Cerebellar nuclear complex (tissue), 1 donor: ENCODE measurements around the gene FANCI.
A peak's percentile ranks its signal among the peaks of the same experiment; 100 is the strongest.

Source experiments
- DNase-seq, 2 experiments: peaks; one replicate each; lab custom pipeline; 2025; lab: John Stamatoyannopoulos, UW

The FANCI gene

DNA sequence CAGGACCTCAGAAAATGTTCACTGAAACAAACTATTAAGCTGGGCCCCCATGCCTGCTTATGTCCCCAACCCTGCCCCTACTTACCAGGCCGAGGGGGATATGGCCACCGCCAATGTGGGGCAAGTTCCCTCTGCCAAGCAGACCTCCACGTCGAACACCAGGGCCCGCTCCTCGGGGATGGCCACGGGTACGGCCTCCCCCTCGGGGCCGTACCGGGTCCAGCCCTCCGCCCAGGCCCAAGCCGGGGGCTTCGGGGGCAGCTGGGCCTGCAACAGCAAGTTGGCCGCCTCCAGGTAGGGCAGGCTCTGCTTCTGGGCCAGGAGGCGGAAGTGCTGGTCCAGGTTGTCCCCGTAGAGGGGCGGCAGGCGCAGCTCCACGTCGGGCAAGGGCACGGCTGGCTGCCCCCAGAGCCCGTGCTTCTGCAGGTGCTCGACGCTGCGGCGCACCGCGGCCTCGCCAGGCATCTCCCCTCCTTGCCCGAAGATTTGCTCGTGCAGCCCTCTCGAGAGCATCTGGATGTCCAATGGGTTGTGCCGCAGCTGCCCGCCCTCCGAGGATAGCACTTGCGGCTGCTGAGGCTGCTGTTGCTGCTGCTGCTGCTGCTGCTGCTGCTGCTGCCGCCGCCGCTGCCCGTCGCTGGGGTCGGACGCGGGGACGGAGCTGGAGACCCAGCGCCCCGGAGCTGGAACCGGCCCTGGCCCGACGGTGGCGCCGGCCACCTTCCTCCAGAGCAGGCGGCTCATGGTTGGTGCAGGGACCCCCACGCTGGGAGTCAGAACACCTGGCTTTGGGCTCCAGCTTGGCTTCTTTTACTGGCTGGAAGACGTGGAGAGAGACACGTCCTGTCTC is 89.5 kb downstream of the FANCI start:
- DNase-seq, result no peak

DNA sequence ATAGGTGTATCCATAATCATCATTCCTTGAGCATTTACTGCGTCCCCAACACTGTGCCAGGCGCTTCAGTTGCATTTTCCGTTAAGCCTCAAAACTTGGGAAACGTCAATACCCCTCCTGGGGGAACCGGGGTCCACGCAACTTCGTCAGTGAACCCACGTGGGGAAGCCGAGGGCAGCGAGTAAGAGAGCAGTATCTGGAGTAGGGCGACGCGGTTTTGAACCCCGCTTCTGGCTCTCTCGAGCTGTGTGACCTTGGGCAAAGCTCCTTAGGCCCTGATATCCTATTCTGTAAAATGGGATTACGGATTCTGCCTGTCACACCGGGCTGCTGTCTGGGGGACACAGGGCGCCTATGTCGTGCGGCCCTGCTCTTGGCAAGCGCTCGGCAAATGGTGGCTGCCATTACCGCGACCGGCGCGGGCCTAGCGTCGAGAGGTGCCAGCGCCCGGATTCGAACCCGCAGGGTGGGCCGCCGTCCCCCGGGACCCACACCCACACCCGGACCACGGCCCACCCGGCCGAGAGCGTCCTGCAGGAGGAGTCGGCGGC is 90.3 kb downstream of the FANCI start:
- DNase-seq, result no peak

DNA sequence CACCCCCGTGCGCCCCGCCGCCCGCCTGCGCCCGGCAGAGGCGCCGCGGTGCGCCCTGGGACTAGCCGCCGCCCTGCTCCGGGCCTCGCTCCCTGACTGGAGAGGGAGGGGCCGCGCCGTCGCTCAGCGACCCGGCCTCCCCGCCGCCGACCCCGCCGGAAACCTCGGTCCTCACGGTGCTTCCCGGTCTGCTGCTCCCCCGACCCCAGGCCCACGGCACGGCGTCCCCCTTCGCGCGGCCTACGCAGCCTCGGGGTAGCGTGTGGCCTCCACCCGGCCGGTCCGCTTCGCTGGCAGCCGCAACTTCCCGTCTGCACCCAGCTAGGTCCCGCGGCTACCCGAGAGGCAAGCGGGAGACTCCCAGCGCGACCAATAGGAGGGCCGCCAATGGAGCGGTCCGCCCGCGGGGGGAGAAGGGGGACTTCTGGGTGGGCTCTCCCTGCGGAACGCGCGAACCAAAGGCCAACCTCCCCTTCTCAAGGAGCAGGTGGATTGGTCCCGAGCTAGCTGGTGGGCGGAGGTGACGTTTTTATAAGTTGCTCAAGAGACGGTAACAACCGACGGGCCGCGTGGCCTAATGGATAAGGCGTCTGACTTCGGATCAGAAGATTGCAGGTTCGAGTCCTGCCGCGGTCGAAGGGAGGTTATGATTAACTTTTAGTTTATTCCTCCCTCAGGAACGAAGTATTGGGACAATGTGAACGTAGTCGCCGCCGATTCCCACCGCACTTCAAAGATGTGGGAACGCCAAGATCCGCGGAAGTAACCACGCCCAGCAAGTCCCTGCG is 90.9 kb downstream of the FANCI start, which contains the start of gene POLG:
POLG (minus strand) TSS at position 315 of the 788 bp plus-strand sequence. CDS start 1,070 bp downstream, outside the sequence.
- peak; percentile 90 to 97 for DNase-seq

DNA sequence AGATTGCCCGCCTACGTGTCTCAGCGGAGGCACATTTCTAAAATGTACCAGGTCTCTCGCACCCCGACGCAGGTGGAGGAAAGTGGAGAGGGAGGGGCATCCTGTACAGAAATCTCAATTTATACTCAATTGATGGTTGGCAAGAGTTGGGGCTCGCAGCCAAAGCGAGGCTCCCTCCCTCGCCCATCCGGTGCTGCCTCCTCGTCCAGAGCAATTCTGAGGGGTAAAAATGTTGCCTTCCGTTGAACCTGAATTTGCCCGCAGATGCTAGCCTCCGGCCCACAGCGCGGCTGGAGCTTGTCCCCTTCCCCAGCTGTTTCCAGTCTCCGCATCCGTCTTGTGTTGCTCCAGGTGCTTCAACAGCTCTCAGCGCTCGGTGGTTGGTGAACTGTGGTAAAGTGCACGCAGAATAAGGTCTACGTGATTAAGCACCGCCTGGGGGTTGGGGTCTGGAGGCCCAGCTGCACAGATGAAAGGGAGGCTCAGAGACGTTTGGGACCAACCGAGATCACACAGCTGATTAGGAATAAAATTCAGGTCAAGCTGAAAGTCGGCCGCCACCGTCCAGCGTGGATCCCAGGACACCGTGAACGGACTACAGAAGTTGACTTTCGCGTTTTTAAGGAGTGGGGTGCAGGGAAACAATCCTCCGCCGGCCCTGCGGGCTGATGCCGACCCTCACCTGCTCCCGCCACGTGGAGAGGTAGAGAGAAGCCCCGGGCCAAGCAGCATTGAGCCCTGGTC is 91.7 kb downstream of the FANCI start:
- DNase-seq, result no peak

DNA sequence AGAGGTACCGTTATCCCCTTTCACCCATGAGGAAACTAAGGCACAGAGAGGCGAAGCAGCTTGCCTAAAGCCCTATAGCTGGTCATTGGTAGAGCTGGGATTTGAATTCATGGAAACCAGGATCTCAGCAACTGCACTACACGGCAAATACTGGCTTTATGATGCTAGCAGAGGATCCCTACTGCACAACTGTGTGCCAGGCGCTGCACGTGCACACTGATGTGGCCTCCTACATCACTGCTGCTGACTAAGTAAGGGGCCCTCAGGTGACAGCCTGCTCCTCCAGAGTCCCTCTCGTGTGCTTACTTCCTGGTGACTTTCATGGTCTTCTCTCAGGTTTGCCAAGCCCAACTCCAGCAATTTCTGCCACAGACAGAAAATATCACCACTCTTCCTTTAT is 94.3 kb downstream of the FANCI start:
- no peak for DNase-seq

DNA sequence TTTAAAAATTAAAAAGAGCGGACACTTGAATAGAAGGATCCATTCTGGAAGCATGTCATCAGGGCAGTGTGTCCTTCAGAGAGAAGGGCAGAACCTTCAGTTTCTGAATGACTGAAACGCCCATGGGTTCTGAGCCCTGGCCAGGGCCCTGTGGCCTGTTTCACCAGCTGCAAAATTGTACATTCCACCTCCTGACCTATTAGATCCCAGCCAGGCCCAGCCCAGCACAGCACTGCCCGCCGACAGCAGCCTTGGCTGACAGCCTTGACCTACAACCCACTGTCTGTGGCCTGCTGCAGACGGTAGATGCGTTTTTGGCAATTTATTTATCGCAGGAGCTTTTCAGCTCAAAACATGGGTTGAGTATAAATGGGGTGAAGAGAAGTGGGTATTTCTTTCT is 96.8 kb downstream of the FANCI start:
- no peak for DNase-seq

DNA sequence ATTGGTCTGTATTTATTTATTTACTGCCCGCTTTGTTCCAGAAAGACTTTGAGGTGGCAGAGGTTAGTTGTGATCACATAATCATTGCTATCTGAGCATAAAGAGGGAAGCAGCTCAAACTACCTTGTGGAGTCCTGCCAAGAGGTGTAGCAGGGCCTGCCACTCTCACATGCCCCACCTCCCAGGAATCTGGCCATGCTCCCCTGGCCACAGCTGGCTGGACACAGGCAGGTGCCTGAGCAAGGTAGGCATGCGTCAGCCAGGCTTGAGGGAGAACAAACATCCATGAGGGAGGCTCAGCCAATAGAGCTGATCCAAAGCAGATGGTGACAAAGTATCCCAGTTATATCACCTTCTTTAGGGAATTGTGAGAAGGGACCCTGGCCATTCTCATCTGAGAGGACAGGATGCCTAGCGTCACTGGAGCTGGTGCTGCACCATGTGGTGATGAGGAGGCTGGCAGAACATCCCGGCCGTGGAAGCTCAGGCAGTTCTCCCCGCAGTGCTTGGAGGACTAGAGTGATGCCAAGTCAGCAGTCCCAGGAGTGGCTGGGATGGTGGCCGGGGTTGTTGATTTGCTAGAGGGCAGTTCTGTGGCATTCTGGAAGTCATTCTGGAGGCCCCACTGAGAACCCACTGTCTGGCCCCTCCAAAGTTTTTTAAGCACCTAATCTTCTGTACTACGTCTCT is 97.7 kb downstream of the FANCI start:
- DNase-seq, result no peak

DNA sequence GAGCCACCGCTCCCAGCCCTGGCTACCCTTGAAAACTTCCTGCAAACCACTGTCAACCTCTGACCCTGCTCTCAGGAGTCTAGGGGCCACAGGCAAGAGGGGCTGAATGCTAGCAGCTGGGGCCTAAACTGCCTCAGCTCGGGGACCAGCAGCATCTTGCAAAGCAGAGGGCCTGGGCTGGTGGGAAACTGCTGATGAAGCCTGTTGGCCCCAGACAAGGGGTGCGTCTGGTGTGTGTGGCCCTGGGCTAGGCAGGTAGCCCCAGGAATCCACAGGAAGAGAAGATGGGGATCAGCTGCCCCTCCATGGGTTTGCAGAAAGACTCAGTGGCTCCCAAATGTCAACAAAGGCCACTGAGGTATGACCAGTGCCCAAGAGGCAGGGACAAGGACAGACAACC is 99.1 kb downstream of the FANCI start:
- DNase-seq, result no peak

DNA sequence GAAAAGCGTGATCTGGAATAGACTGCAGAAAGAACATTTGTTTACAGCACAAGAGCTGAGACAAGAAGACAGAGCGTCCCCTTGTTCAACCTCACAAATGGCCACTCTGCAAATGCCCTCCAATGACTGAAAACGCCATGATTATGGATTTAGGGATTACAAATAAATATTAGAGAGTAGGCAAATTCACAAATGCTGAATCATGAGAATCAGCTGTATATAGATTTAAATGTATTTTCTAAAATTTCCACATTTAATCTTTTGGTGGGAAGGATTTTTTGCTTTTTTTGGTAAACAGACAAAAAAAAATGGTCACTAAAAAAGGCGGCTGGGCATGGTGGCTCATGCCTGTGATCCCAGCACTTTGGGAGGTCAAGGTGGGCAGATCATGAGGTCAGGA is 101.5 kb downstream of the FANCI start:
- DNase-seq, result no peak

DNA sequence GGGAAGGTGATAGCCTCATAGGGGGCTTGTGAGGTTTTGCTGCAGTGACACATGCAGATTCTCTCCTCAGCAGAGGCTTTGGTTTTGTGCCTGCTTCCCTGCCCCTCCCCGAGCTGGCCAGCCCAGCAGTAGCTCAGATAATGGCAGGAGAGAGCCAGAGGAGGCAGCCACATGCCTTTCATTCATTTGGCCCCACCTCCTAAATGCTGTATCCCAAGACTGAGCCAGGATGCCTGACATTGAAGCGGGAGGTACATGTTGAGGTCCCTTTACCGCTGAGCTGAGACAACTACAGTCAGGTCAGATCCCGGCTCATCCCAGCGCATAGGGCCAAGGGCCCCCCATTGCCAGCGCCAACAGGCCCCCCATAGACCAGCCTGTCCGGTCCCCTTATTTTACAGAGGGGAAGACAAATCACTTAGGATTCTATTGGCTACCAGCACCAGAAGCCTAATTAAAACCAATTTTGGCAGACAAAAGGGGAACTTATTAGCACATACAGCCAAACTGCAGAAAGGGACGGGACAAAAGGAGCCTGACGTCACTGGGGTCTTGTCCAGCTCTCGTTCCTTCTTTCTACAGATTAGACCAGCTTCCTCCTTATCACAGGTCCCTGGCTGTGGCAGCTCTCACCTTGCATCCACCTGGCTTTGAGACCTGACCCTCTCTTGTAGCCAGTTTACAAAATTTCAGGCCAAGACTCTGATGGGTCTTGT is 102.9 kb downstream of the FANCI start:
- DNase-seq, result no peak

DNA sequence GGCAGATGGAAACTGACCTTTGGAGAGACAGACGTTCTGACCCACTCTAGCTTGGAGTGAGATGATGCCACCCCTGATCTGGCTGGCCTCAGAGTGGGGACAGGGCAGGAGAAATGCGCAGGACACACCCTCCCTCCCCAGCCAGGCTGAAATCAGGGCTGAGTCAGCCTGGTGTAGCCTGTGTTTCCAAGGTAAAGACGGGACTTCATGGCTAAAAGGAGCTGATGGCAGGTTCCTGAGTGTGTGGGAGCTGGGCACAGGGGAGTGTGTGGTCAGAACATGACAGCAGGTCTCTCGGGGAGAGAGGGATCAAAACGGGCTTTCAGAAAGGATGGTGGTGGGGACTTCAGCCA is 105.4 kb downstream of the FANCI start:
- no peak for DNase-seq

DNA sequence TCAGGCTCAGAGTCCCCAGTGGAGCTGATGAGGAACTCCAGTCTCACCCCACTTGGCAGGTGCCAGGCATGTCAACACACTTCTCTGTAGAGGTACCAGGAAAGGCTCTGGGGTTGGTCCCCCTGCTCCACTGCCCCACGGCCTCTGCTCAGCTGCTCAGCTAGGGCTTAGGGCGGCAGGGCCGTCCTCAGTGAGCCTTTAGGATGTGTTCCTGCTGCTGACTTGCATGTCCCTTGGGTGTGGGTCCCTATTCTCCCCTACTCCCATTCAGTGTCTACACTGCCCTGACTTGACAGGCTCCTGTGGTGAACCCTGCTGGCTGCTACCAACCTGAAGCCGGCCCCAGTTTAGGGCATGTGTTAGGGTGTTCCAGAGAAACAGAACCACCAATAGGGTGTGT is 108.7 kb downstream of the FANCI start:
- no peak for DNase-seq

DNA sequence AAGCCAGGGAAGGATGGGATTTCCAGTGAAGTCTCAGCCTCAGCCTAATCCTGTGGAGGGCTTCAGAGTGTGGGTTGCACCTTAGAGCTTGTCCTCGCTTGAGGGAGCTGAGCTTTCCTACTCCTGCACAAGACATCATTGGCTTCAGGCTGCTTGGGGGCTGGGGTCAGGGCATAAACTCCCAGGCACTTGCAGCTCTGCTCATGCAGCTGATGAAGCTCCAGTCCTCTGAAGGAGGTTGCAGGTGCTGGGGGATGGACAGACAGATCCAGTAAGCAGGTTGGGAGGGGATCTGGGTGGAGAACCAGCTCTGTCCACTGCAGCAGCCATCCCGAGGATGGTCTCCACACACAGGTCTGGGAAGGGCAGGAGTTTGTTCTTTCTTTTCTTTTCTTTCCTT is 110.2 kb downstream of the FANCI start:
- DNase-seq, result no peak

DNA sequence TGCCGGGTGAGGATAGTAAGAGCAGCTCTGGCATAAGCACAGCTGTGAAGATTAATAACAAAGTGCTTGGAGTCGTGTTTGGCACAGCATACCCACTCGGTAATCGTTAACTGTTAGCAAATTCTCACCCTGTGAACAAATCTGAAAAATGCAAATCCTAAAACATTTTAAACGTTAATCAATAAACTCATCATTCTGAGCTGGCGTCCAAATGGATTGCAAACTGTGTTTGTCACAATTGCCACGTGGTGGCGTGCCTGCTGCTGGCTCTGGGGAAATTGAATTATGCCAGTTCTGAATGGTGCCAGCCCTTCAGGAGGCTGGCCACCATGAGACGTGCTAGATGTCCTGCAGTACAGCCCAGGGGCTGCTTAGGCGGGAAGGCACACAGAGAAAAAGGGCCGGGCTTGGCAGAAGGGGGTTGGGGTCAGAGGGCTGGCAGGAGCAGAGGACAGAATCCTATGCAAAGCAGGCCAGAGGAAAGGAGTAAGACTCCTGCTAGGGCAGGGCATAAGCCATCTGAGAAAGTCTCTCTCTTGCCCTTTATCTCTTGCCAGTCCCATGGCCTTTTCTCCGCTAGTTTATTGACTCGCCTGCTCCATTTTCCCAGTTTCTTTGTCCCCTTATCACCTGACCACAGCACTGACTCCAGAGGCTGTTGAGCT is 113.0 kb downstream of the FANCI start:
- no peak for DNase-seq

DNA sequence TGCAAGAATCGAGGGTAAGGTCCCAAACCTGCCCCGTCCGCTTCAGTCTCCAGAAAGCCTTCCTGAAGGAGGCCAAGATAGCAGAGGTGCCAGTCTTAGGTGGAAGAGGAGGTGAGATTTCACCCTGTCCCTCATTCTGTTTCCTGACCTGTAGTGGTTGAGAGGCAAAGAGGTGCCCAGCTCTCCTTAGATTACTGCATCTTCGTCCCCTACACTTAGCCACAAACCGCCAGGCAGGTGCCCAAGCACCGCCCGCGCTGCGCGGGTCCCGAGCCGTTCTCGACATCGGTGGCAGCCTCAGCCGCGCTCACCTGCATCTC is 114.6 kb downstream of the FANCI start:
- DNase-seq, result no peak

DNA sequence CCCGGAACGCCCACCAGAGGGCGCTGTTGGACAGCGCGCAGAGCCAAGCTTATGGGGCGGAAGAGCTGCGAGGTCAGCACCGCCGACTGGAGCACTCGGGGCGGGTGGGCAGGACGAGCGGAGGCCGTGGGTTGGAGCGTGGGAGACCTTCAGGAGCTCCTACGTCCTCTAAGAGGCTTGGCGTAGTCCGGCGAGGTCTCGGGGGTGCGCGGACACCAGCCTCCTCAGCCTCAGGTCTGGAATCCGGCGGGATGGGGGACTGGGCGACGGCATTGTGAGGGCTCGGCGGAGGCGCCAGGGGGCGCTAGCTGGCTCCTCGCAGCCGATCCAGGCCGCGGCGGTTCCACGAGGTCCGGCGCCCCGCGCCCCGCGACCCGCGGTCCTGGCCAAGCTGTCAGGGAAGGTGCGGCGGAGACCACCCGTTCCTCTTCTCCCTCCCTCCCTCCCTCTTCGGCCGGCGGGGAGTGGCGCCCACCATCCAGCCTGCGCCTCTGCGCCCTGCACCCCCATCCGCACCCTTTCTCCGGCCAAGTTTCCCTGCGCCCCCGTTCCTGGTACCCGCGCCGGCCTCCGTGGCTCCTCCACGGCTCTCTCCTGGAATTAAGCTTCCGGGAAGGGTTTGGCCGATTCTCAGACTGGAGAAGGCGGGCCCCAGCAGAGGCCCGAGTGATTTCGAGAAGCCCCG is 115.1 kb downstream of the FANCI start:
- DNase-seq, result no peak

DNA sequence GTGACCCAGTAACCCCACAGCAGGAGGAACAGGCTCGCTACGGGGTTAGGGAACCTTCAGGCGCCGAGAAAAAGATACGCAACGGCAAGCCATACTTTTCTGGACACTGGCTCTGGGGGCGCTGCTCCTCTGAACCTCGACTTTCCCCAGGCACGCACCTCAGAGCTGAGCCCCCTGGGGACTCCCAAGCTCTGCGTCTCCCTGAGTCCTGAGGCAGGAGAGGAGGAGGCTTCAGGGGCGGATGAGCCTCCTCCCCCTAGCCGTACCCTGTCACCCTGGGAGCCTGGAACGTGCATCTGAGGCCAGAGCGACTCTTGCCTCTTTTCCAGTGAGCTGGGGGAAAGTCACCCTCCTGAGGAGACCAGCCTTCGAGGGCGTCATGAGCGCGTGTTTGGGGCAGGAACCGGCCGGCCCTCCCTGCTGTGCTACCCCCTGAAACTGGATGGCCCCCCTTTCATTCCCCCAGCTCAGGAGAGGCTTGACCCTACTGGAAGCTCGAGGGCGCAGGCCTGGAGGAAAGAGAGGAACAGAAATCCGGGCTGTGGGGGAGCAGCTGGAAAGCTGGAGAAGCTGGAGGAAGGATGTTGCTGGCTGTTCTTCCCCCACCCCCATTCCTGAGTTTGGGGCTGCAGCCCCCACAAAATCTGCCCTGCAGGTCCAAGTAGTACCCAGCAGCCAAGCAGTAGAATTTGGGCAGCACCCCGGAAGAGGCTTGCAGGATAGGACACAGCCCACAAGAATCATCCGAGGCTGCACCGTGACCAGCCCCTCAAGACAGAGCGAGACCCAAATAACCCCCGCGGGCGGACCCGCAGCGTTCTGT is 115.9 kb downstream of the FANCI start:
- DNase-seq, result no peak

DNA sequence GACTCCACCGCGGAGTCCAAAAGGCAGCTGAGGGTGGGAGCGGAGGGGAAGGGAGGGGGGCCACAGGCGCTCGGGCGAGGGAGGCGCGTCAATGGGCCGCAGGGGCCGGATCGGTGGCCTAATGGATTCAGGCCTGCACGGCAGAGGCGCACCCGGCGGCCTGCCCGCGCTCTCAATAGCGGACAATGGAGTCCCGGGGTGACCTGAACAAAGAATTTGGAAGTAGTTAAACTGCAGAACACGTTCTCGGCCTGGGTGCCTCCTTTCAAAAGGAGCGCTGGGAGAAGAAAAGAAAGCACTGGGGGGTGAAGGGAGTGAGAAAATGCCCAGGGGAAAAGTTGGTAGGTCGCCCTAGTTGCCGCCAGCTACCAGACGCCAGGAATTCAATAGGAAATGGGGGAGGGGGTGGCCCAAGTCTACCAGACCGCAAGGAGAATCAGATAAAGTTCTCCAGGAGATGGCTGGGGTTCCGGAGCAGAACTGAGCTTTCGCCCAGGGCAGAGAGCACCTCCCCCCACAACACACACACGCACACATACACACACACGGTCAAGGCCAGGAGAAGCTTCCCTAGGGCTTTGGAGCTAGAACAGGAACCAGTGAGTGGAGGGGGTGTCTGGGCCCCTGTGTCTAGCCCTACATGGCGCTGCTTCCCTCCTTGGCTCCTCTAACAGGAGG is 116.7 kb downstream of the FANCI start:
- no peak for DNase-seq
